H1 (cell line): ENCODE data around the gene BCL11A. TPM values are rescaled to one million over a fixed set of nuclear protein-coding genes. Genes with fewer than 3 reads are reported as not detected.

Experiments
- CTCF ChIA-PET: fragments of 300-600 bp; sonication (Branson Sonifier 250); formaldehyde crosslinking; loops from one replicate; lab custom pipeline; 2021; ENCODE audit not compliant: partially characterized antibody; lab: Charles Lee
- POLR2A ChIA-PET: fragments of 300-600 bp; sonication (Branson Sonifier 250); formaldehyde crosslinking; loops from one replicate; lab custom pipeline; 2021; ENCODE audit warnings: inconsistent platforms; ENCODE audit not compliant: partially characterized antibody; lab: Charles Lee
- DNase-seq, 2 experiments: peaks; one replicate each; pipeline versions ENCODE4 v3.0.0 to v3.0.0-alpha.2; 2010 to 2022; ENCODE audit warnings: low spot score in 2 of 2, low read depth in 1 of 2, mixed read lengths in 1 of 2
- FAIRE-seq: peaks from 2 replicates; lab custom pipeline; 2011; peaks lifted over from hg19 to GRCh38; lab: Jason Lieb, UNC
- H2AFZ ChIP-seq: 2 replicates; pipeline ENCODE4 v1.8.1; 2012; ENCODE audit warnings: low read length, inconsistent platforms
- H2AK5ac ChIP-seq: 2 replicates; pipeline ENCODE4 v1.6.1; 2013; ENCODE audit warnings: low read depth, low read length
- H2BK120ac ChIP-seq: replicated peaks from 2 replicates; pipeline ENCODE3; 2013; ENCODE audit warnings: low read depth, low read length, inconsistent platforms
- H2BK12ac ChIP-seq: 2 replicates; pipeline ENCODE4 v1.6.1; 2013; ENCODE audit warnings: low read depth, low read length
- H2BK15ac ChIP-seq: 2 replicates; pipeline ENCODE4 v1.6.1; 2013; ENCODE audit warnings: low read length
- H2BK20ac ChIP-seq: 2 replicates; pipeline ENCODE4 v1.6.1; 2013; ENCODE audit warnings: low read length
- H2BK5ac ChIP-seq: 2 replicates; pipeline ENCODE4 v1.6.1; 2013; ENCODE audit warnings: low read depth, low read length
- H3K14ac ChIP-seq: 2 replicates; pipeline ENCODE4 v1.6.1; 2013; ENCODE audit warnings: inconsistent platforms; ENCODE audit not compliant: insufficient read length
- H3K18ac ChIP-seq: 2 replicates; pipeline ENCODE4 v1.6.1; 2013; ENCODE audit warnings: low read length; ENCODE audit errors: extremely low read depth
- H3K23ac ChIP-seq: 2 replicates; pipeline ENCODE4 v1.6.1; 2013; ENCODE audit warnings: inconsistent platforms; ENCODE audit not compliant: insufficient read length
- H3K23me2 ChIP-seq: 2 replicates; pipeline ENCODE4 v1.6.1; 2013; ENCODE audit warnings: low read depth, low read length
- H3K27ac ChIP-seq: 2 replicates; pipeline ENCODE4 v1.6.1; 2011; ENCODE audit warnings: low read depth, low read length, inconsistent platforms
- H3K27me3 ChIP-seq, 4 experiments: replicated peaks in 1 of 4; 1 replicate in 1 of 4; 2 replicates in 3 of 4; pipeline versions ENCODE4 v1.6.1 to v1.8.1; 2011 to 2013; ENCODE audit warnings: low read length in 3 of 4, mild to moderate bottlenecking in 3 of 4, inconsistent platforms in 2 of 4, mixed read lengths in 2 of 4, moderate library complexity in 1 of 4; ENCODE audit not compliant: control insufficient read depth in 3 of 4, insufficient read depth in 3 of 4; ENCODE audit errors: extremely low read depth in 1 of 4
- H3K36me3 ChIP-seq, 4 experiments: 2 replicates each; pipeline versions ENCODE4 v1.6.1 to v1.8.1; 2011 to 2013; ENCODE audit warnings: mild to moderate bottlenecking in 4 of 4, low read length in 3 of 4, moderate library complexity in 2 of 4, control low read depth in 1 of 4, inconsistent platforms in 1 of 4; ENCODE audit not compliant: insufficient read depth in 4 of 4, control insufficient read depth in 2 of 4
- H3K4ac ChIP-seq: replicated peaks from 2 replicates; pipeline ENCODE3; 2013; ENCODE audit warnings: low read length, low read depth, mixed read lengths, inconsistent platforms; ENCODE audit not compliant: insufficient read length
- H3K4me1 ChIP-seq, 4 experiments: replicated peaks in 1 of 4; 1 replicate in 1 of 4; 2 replicates in 3 of 4; pipeline versions ENCODE4 v1.6.1 to v1.8.1; 2011 to 2013; ENCODE audit warnings: low read length in 3 of 4, inconsistent platforms in 2 of 4, mixed read lengths in 1 of 4; ENCODE audit not compliant: insufficient read depth in 4 of 4, control insufficient read depth in 3 of 4
- H3K4me2 ChIP-seq, 2 experiments: 2 replicates each; pipeline versions ENCODE4 v1.6.1 to v1.8.1; 2011 to 2013; ENCODE audit warnings: low read depth in 2 of 2, low read length in 2 of 2, control low read depth in 1 of 2, inconsistent platforms in 1 of 2, mild to moderate bottlenecking in 1 of 2; ENCODE audit not compliant: insufficient read depth in 1 of 2
- H3K4me3 ChIP-seq, 4 experiments: fragments of 200-600, 300-600 bp in 1 of 4; sonication (generic), shearing (Covaris generic), sonication (Bioruptor Twin) in 1 of 4; 2 replicates each; pipeline versions ENCODE4 v1.5.1 to v1.8.1; 2011 to 2016; ENCODE audit warnings: low read length in 4 of 4, low read depth in 3 of 4, control low read depth in 2 of 4, inconsistent platforms in 2 of 4, mild to moderate bottlenecking in 2 of 4, mixed read lengths in 1 of 4, moderate library complexity in 1 of 4; ENCODE audit not compliant: insufficient read depth in 2 of 4; ENCODE audit errors: extremely low read depth in 1 of 4
- H3K56ac ChIP-seq: replicated peaks from 2 replicates; pipeline ENCODE3; 2013; ENCODE audit warnings: low read depth, mild to moderate bottlenecking, mixed read lengths, low read length, inconsistent platforms; ENCODE audit not compliant: insufficient read length
- H3K79me1 ChIP-seq: 2 replicates; pipeline ENCODE4 v1.6.1; 2013; ENCODE audit warnings: low read depth, low read length, control low read depth
- H3K79me2 ChIP-seq, 2 experiments: 2 replicates each; pipeline versions ENCODE4 v1.6.1 to v1.8.1; 2012 to 2013; ENCODE audit warnings: low read length in 2 of 2, mild to moderate bottlenecking in 2 of 2, inconsistent platforms in 1 of 2; ENCODE audit not compliant: insufficient read depth in 2 of 2, control insufficient read depth in 1 of 2
- H3K9ac ChIP-seq, 4 experiments: replicated peaks in 1 of 4; 1 replicate in 1 of 4; 2 replicates in 3 of 4; pipeline versions ENCODE4 v1.6.1 to v1.8.1; 2011 to 2013; ENCODE audit warnings: low read depth in 3 of 4, low read length in 3 of 4, control low read depth in 2 of 4, mild to moderate bottlenecking in 2 of 4, moderate library complexity in 2 of 4, inconsistent platforms in 1 of 4; ENCODE audit errors: extremely low read depth in 1 of 4
- H3K9me3 ChIP-seq, 2 experiments: 2 replicates each; pipeline versions ENCODE4 v1.6.1 to v1.8.1; 2012 to 2013; ENCODE audit warnings: mild to moderate bottlenecking in 2 of 2, moderate library complexity in 2 of 2, control low read depth in 1 of 2, inconsistent platforms in 1 of 2, low read depth in 1 of 2, low read length in 1 of 2, mixed read lengths in 1 of 2; ENCODE audit not compliant: insufficient read depth in 2 of 2
- H4K20me1 ChIP-seq, 2 experiments: replicated peaks in 1 of 2; 2 replicates each; pipeline versions ENCODE3 to v1.8.1; 2011 to 2013; ENCODE audit warnings: inconsistent platforms in 2 of 2, low read length in 2 of 2, mild to moderate bottlenecking in 1 of 2; ENCODE audit not compliant: insufficient read depth in 2 of 2, control insufficient read depth in 1 of 2
- H4K5ac ChIP-seq: 2 replicates; pipeline ENCODE4 v1.6.1; 2013; ENCODE audit warnings: low read length, low read depth, mixed read lengths, inconsistent platforms; ENCODE audit not compliant: insufficient read length
- H4K8ac ChIP-seq: 2 replicates; pipeline ENCODE4 v1.8.0; 2013; ENCODE audit warnings: mild to moderate bottlenecking, moderate library complexity, low read length, inconsistent platforms; ENCODE audit not compliant: insufficient read depth; ENCODE audit errors: extremely low read depth
- H4K91ac ChIP-seq: replicated peaks from 2 replicates; pipeline ENCODE3; 2013; ENCODE audit warnings: low read length, mixed read lengths, inconsistent platforms; ENCODE audit not compliant: insufficient read length
- KDM1A ChIP-seq: fragments of 200-600, 300-600 bp; sonication (generic); IDR thresholded peaks from 2 replicates; pipeline ENCODE4 v1.7.1; 2016; ENCODE audit warnings: mild to moderate bottlenecking, low read length, borderline replicate concordance
- NANOG ChIP-seq: IDR thresholded peaks from 2 replicates; pipeline ENCODE4 v1.6.1; 2011; ENCODE audit warnings: low read length, low read depth, mild to moderate bottlenecking, inconsistent platforms; ENCODE audit not compliant: insufficient read depth, poor library complexity, severe bottlenecking
- RXRA ChIP-seq: IDR thresholded peaks from 2 replicates; pipeline ENCODE4 v1.6.1; 2011; ENCODE audit warnings: low read depth, mild to moderate bottlenecking, low read length, moderate library complexity; ENCODE audit not compliant: insufficient read depth
- SIX5 ChIP-seq: IDR thresholded peaks from 2 replicates; pipeline ENCODE4 v1.6.1; 2011; ENCODE audit warnings: mild to moderate bottlenecking, low read depth, low read length
- SP1 ChIP-seq: IDR thresholded peaks from 2 replicates; pipeline ENCODE4 v1.6.1; 2011; ENCODE audit warnings: low read depth, low read length
- SP4 ChIP-seq: IDR thresholded peaks from 2 replicates; pipeline ENCODE4 v1.6.1; 2012; ENCODE audit warnings: low read length, inconsistent platforms
- WGBS, 2 experiments: shearing (Covaris generic) in 1 of 2; methylation state at CpG; one replicate each; pipeline versions ENCODE4 v1.1.6 to v1.1.7; 2013 to 2015; ENCODE audit warnings: low lambda C conversion rate in 2 of 2, mixed read lengths in 2 of 2, inconsistent platforms in 1 of 2, low coverage in 1 of 2, missing lambda C conversion rate in 1 of 2; ENCODE audit not compliant: insufficient replicate concordance in 2 of 2, insufficient coverage in 1 of 2, insufficient read length in 1 of 2; ENCODE audit errors: extremely low coverage in 1 of 2, missing lambda C conversion rate in 1 of 2; 5-methylcytosine and 5-hydroxymethylcytosine counted together
- polyA plus RNA-seq, 7 experiments: library from polyadenylated mRNA; depleted of rRNA in 3 of 7; stranded (reverse) in 5 of 7; unstranded in 2 of 7; fragments of >200 nt in 5 of 7; fragments of 200-250 nt in 2 of 7; gene quantifications; 1 replicate in 5 of 7; 2 replicates in 1 of 7; 4 replicates in 1 of 7; pipeline versions ENCODE4 v1.2.1 to v1.2.3, GENCODE V29; 2011 to 2013; ENCODE audit warnings: missing spikeins in 2 of 7, mixed read lengths in 2 of 7
- total RNA-seq: library from RNA; stranded (reverse); fragmentation: NEBNext Ultra II Directional; extraction: Animal tissue kit (Norgen Biotek cat#: 25700); gene quantifications from 2 replicates; pipeline ENCODE4 v1.2.1, GENCODE V29; 2021
- TF ChIP-seq, protein P1 (sequence below): IDR thresholded peaks from 2 replicates; pipeline ENCODE4 v1.6.1; 2012; ENCODE audit warnings: inconsistent platforms
- TF ChIP-seq, protein P2 (sequence below), 3 experiments: IDR thresholded peaks; 1 replicate in 2 of 3; 2 replicates in 1 of 3; pipeline versions ENCODE4 v1.5.1 to v1.6.1; 2011; ENCODE audit warnings: low read length in 3 of 3, mild to moderate bottlenecking in 3 of 3, inconsistent platforms in 2 of 3, low read depth in 1 of 3, moderate library complexity in 1 of 3; ENCODE audit not compliant: insufficient read depth in 1 of 3; ENCODE audit errors: control extremely low read depth in 1 of 3

The BCL11A gene
- total and polyA plus RNA-seq, 2 of the 8 experiments (the other 6 are each of a cell fraction or from before 2014, with no cell fraction given), result 11.9 to 59.3 TPM

DNA sequence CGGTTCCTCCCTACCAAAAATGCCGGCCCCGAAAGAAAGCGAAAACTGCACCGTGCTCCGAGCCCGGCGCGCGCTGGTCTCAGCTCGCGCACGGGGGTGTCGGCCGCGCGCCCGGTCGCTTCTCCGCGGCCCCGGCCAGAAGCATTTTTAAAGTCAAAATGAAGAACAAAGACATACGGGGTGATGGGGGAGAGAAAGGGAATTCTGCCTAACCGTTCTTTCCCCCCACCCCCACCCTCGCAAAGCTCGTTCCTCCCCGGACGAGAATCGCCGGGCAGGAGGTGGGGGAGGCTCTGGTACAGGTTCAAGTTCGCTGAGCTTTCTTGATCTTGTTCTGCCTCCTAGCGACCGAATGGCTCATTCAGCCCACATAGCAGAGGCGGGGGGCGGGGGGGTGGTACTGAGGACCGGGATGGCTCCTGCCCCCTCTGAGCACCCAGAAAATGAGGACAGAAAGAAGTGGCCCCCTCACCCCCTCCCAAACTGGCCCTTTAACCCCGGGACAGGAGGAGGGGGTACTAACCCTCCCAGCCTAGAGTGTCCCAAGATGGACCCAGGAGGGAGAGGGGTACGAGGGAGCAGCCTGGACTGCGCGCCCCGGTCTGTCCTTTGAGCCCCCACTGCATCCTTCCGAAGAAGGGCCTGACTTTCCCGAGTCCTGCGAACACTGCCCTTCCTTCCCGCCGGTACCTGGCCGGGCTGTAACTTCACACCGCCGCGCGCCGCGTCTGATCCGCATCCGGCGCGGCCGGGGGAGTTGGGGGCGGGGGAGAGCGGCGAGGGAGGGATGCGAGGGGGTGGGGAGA, 3.1 kb downstream of the BCL11A start:
- H3K9ac ChIP-seq, result peak overlapping the region; percentile 80 to 85 (median 84)
- peaks cover 0 to 11% (median 3%) of the 10 kb centered on the region in 4 experiments; a peak in 4 of 7 replicates for H3K4me1 ChIP-seq
- FAIRE-seq (no peak), DNase-seq (peak in 1 of 2 experiments; percentile 81)
- H2BK120ac ChIP-seq, result no peak overlapping the region
- CTCF ChIA-PET, result interaction anchor here (0.6 to 2.1 kb wide), 31 partner anchors 8 to 1743 kb away, joined by 3 to 10 read pairs (median 4); no protein-coding TSS in a partner anchor
- peaks cover 1% of the 10 kb centered on the region; the same call in 1 of the 2 replicates for H3K79me1 ChIP-seq
- no peak overlapping the region for H3K4ac ChIP-seq
- H2AK5ac ChIP-seq, result no peak overlapping the region
- H3K4me2 ChIP-seq, result peak overlapping the region; percentile 91 to 99
- H3K18ac ChIP-seq, result peak overlapping the region; percentile 93
- H3K23me2 ChIP-seq, result peaks cover 28% of the 10 kb centered on the region
- no peak overlapping the region for H3K23ac ChIP-seq
- peak overlapping the region; percentile 40; the same call in 1 of the 2 replicates for H2BK20ac ChIP-seq
- H4K91ac ChIP-seq, result peak overlapping the region; percentile 83
- H3K27ac ChIP-seq, result peak overlapping the region; percentile 74; the same call in 1 of the 2 replicates
- no peak overlapping the region for H2BK12ac ChIP-seq
- H2BK15ac ChIP-seq, result no peak overlapping the region
- POLR2A ChIA-PET, result interaction anchor here (0.6 to 3.0 kb wide), 39 partner anchors 9 to 415 kb away, joined by 3 to 31 read pairs (median 4); no protein-coding TSS in a partner anchor
- no peaks in the 10 kb centered on the region for H3K27me3 ChIP-seq
- H3K14ac ChIP-seq, result no peak overlapping the region
- H3K36me3 ChIP-seq, result peaks cover 7 to 11% (median 8%) of the 10 kb centered on the region in 4 experiments
- peak overlapping the region; percentile 74 to 96 (median 87) for H3K4me3 ChIP-seq
- H4K20me1 ChIP-seq, result peaks cover 4 to 12% of the 10 kb centered on the region in 2 experiments
- peaks cover 1 to 66% of the 10 kb centered on the region in 2 experiments; a peak in 3 of 4 replicates for H3K79me2 ChIP-seq
- no peaks in the 10 kb centered on the region for H3K9me3 ChIP-seq
- peak overlapping the region; percentile 39 for H4K5ac ChIP-seq
- H3K56ac ChIP-seq, result peak overlapping the region; percentile 89
- peak overlapping the region; percentile 94 for H4K8ac ChIP-seq
- no peak overlapping the region for H2AFZ ChIP-seq
- WGBS, 2 experiments, result 2% methylated on average over 54 of the region's 62 CpGs; no CpG with 5 or more reads in 1 of the 2 experiments
- peak overlapping the region; percentile 97 for H2BK5ac ChIP-seq
- TF ChIP-seq SP4 (no peak), SP1 (no peak), NANOG (no peak), RXRA (no peak), KDM1A (no peak), SIX5 (no peak)
- TF ChIP-seq, protein P1, sequence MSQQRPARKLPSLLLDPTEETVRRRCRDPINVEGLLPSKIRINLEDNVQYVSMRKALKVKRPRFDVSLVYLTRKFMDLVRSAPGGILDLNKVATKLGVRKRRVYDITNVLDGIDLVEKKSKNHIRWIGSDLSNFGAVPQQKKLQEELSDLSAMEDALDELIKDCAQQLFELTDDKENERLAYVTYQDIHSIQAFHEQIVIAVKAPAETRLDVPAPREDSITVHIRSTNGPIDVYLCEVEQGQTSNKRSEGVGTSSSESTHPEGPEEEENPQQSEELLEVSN, result no peak
- TF ChIP-seq, protein P2, sequence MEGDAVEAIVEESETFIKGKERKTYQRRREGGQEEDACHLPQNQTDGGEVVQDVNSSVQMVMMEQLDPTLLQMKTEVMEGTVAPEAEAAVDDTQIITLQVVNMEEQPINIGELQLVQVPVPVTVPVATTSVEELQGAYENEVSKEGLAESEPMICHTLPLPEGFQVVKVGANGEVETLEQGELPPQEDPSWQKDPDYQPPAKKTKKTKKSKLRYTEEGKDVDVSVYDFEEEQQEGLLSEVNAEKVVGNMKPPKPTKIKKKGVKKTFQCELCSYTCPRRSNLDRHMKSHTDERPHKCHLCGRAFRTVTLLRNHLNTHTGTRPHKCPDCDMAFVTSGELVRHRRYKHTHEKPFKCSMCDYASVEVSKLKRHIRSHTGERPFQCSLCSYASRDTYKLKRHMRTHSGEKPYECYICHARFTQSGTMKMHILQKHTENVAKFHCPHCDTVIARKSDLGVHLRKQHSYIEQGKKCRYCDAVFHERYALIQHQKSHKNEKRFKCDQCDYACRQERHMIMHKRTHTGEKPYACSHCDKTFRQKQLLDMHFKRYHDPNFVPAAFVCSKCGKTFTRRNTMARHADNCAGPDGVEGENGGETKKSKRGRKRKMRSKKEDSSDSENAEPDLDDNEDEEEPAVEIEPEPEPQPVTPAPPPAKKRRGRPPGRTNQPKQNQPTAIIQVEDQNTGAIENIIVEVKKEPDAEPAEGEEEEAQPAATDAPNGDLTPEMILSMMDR (IDR thresholded peaks at IDR 0.05; ENCODE audit: control extremely low read depth in 1 of 3, insufficient read depth in 1 of 3, low read depth in 1 of 3, low read length in 3 of 3), result peak; percentile 69 to 77 (median 72)
